DOHH2 (cell line): ENCODE data around the gene FRS2.

Experiments used
- CTCF ChIP-seq: fragments of 200-600 bp; sonication (generic); IDR thresholded peaks from one replicate; pipeline ENCODE4 v1.5.1; 2014; ENCODE audit warnings: antibody characterized with exemption, mild to moderate bottlenecking, low read depth, low read length; ENCODE audit not compliant: poor library complexity, severe bottlenecking
- EZH2phosphoT487 ChIP-seq: fragments of 200-600 bp; sonication (generic); IDR thresholded peaks from 2 replicates; pipeline ENCODE4 v1.6.1; 2017; ENCODE audit warnings: borderline replicate concordance, mild to moderate bottlenecking, antibody characterized with exemption, low read length, moderate library complexity, mixed read lengths

DNA sequence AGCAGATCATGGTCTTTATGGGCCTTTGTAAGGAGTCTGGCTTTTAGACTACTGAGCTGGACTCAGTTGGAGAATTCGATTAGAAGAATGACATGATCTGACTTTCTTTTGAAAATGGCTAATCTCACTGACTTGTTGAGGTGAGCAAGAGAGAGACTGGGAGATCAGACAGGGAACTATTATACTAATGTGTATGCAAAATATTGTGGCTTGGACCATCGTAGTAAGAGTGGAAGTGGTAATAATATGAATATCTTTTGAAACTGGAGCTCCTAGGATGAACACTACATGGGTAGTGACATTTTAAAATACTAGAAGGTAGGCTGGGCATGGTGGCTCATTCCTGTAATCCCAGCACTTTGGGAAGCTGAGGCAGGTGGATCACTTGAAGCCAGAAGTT, 58.8 kb downstream of the FRS2 start:
- no peak for TF ChIP-seq CTCF
- no peak for TF ChIP-seq EZH2phosphoT487
